GM12878 (cell line): ENCODE data around the gene RAB31. TPM values are rescaled to one million over a fixed set of nuclear protein-coding genes. Genes with fewer than 3 reads are reported as not detected.

Experiments used
- ATAC-seq: fragments of 200-7000 bp; cut with Tn5 transposase; 3 replicates; pipeline ENCODE4 v1.9.1; 2020; ENCODE audit warnings: mild to moderate bottlenecking, moderate library complexity
- BruUV-seq: library from RNA; stranded (reverse); fragments of 400-500 nt; replicated peaks from 2 replicates; lab custom pipeline; 2021; lab: Mats Ljungman, UMichigan
- CTCF ChIA-PET: fragments of 300-600 bp; sonication (Branson Sonifier 250); formaldehyde crosslinking; extraction: SDS; loops from one replicate; lab custom pipeline; 2021; ENCODE audit warnings: inconsistent platforms; lab: Yijun Ruan, JAX
- POLR2A ChIA-PET: fragments of 350-600 bp; formaldehyde crosslinking; extraction: SDS; loops from one replicate; lab custom pipeline; 2021; ENCODE audit warnings: inconsistent platforms; lab: Charles Lee
- RAD21 ChIA-PET: fragments of 300-600 bp; sonication (Branson Sonifier 250); formaldehyde crosslinking; loops from one replicate; lab custom pipeline; 2023; ENCODE audit warnings: antibody characterized with exemption; ENCODE audit not compliant: unreplicated experiment; lab: Charles Lee
- SMC1A ChIA-PET: fragments of 300-600 bp; sonication (Branson Sonifier 250); formaldehyde crosslinking; loops from one replicate; lab custom pipeline; 2023; ENCODE audit not compliant: unreplicated experiment, uncharacterized antibody; lab: Charles Lee
- DNase-seq: peaks from one replicate; pipeline ENCODE4 v3.0.0-alpha.2; 2011; ENCODE audit warnings: low read depth, low spot score
- FAIRE-seq: peaks from 3 replicates; lab custom pipeline; 2011; peaks lifted over from hg19 to GRCh38; lab: Jason Lieb, UNC
- H2AFZ ChIP-seq: 2 replicates; pipeline ENCODE4 v1.6.0; 2011; ENCODE audit warnings: low read depth, low read length, control low read depth; ENCODE audit not compliant: control insufficient read depth
- H3K27ac ChIP-seq: 2 replicates; pipeline ENCODE4 v1.5.1; 2011; ENCODE audit warnings: control low read depth; ENCODE audit not compliant: control insufficient read depth, insufficient read depth
- H3K27me3 ChIP-seq, 2 experiments: replicated peaks in 1 of 2; 2 replicates each; pipeline versions ENCODE4 v1.6.0 to v1.6.1; 2011; ENCODE audit warnings: low read length in 1 of 2; ENCODE audit not compliant: control insufficient read depth in 2 of 2, insufficient read depth in 2 of 2
- H3K36me3 ChIP-seq, 2 experiments: 2 replicates each; pipeline ENCODE4 v1.5.1; 2011; ENCODE audit warnings: low read length in 1 of 2; ENCODE audit not compliant: control insufficient read depth in 2 of 2, insufficient read depth in 2 of 2
- H3K4me1 ChIP-seq: 2 replicates; pipeline ENCODE4 v1.6.1; 2011; ENCODE audit warnings: mild to moderate bottlenecking, low read length, moderate library complexity, mixed read lengths; ENCODE audit not compliant: control insufficient read depth, insufficient read depth
- H3K4me2 ChIP-seq: 2 replicates; pipeline ENCODE4 v1.6.0; 2011; ENCODE audit warnings: control low read depth; ENCODE audit not compliant: control insufficient read depth, insufficient read depth
- H3K4me3 ChIP-seq: fragments of 200-600 bp; sonication (generic); 2 replicates; pipeline ENCODE4 v1.5.1; 2016
- H3K79me2 ChIP-seq: 2 replicates; pipeline ENCODE4 v1.6.0; 2011; ENCODE audit warnings: low read length; ENCODE audit not compliant: control insufficient read depth, insufficient read depth
- H3K9ac ChIP-seq: 2 replicates; pipeline ENCODE4 v1.8.0; 2011; ENCODE audit warnings: low read length, control low read depth, mixed read lengths; ENCODE audit not compliant: control insufficient read depth, insufficient read depth
- H3K9me3 ChIP-seq: replicated peaks from 3 replicates; pipeline ENCODE4 v1.5.1; 2011; ENCODE audit warnings: mild to moderate bottlenecking, low read length; ENCODE audit not compliant: control insufficient read depth, insufficient read depth
- H4K20me1 ChIP-seq: 2 replicates; pipeline ENCODE4 v1.6.0; 2011; ENCODE audit not compliant: control insufficient read depth, insufficient read depth
- BACH1 ChIP-seq: fragments of 450-650 bp; IDR thresholded peaks from 2 replicates; pipeline ENCODE4 v1.6.1; 2017; ENCODE audit warnings: mild to moderate bottlenecking, borderline replicate concordance
- CHD4 ChIP-seq: fragments of 200-600 bp; sonication (generic); IDR thresholded peaks from 2 replicates; pipeline ENCODE4 v1.6.1; 2016; ENCODE audit warnings: mild to moderate bottlenecking
- CREB1 ChIP-seq: IDR thresholded peaks from 2 replicates; pipeline ENCODE4 v1.6.1; 2012; ENCODE audit warnings: low read depth, mild to moderate bottlenecking, inconsistent platforms
- FOS ChIP-seq: IDR thresholded peaks from 3 replicates; pipeline ENCODE4 v1.6.1; 2011; ENCODE audit warnings: borderline replicate concordance; ENCODE audit not compliant: insufficient read length; ENCODE audit errors: extremely low read depth
- HDAC6 ChIP-seq: fragments of 200-600 bp; sonication (generic); IDR thresholded peaks from one replicate; pipeline ENCODE4 v1.8.0; 2017; ENCODE audit warnings: antibody characterized with exemption; ENCODE audit not compliant: unreplicated experiment
- IKZF1 ChIP-seq: fragments of 450-650 bp; conservative IDR thresholded peaks from 2 replicates; pipeline ENCODE4 v1.6.1; 2017; ENCODE audit warnings: antibody characterized with exemption, mild to moderate bottlenecking
- JUND ChIP-seq: IDR thresholded peaks from 2 replicates; pipeline ENCODE4 v1.6.1; 2012; ENCODE audit warnings: low read depth, mild to moderate bottlenecking, low read length, improper control_type of control experiment, moderate library complexity
- KAT2A ChIP-seq: conservative IDR thresholded peaks from 2 replicates; pipeline ENCODE4 v1.6.1; 2011; ENCODE audit warnings: low read depth, low read length; ENCODE audit not compliant: control insufficient read depth
- KDM1A ChIP-seq: fragments of 200-600 bp; sonication (generic); IDR thresholded peaks from 2 replicates; pipeline ENCODE4 v1.6.1; 2016; ENCODE audit warnings: borderline replicate concordance
- MEF2B ChIP-seq: fragments of 450-650 bp; IDR thresholded peaks from 2 replicates; pipeline ENCODE4 v1.6.1; 2018; ENCODE audit warnings: mild to moderate bottlenecking, moderate library complexity; ENCODE audit not compliant: partially characterized antibody, poor library complexity, severe bottlenecking
- PAX8 ChIP-seq: fragments of 450-650 bp; IDR thresholded peaks from 2 replicates; pipeline ENCODE4 v1.6.1; 2017; ENCODE audit warnings: mild to moderate bottlenecking, moderate library complexity
- POLR2AphosphoS5 ChIP-seq: IDR thresholded peaks from 2 replicates; pipeline ENCODE4 v1.6.1; 2011; ENCODE audit warnings: mild to moderate bottlenecking, low read length, inconsistent platforms
- RCOR1 ChIP-seq: conservative IDR thresholded peaks from 2 replicates; pipeline ENCODE4 v1.6.1; 2012; ENCODE audit warnings: low read depth, low read length, improper control_type of control experiment
- SMARCA5 ChIP-seq: fragments of 450-650 bp; IDR thresholded peaks from 2 replicates; pipeline ENCODE4 v1.6.1; 2017; ENCODE audit warnings: mild to moderate bottlenecking
- TAF1 ChIP-seq: IDR thresholded peaks from 2 replicates; pipeline ENCODE4 v1.6.1; 2011; ENCODE audit warnings: mild to moderate bottlenecking, low read depth, low read length, borderline replicate concordance
- WGBS: methylation state at CpG from one replicate; pipeline ENCODE4 v1.1.6; 2016; ENCODE audit warnings: low lambda C conversion rate; ENCODE audit not compliant: insufficient replicate concordance, insufficient coverage; ENCODE audit errors: missing lambda C conversion rate; 5-methylcytosine and 5-hydroxymethylcytosine counted together
- in situ Hi-C: fragments of 300-500 bp; cut with MboI; formaldehyde crosslinking; loops from 9 replicates; pipeline ENCODE4 v1.14.3; 2018; ENCODE audit warnings: mixed read lengths
- intact Hi-C: fragments of 100-400 bp; cut with micrococcal nuclease; formaldehyde crosslinking; loops from one replicate; pipeline ENCODE4 v1.14.2; 2022; ENCODE audit not compliant: unreplicated experiment
- polyA plus RNA-seq, 11 experiments: library from polyadenylated mRNA; depleted of rRNA in 4 of 11; unstranded in 6 of 11; stranded (reverse) in 5 of 11; fragments of >200 nt; fragmentation: Nextera tagmentation in 4 of 11; fragmentation: Illumina TruSeq in 1 of 11; extraction: Ambion mirVana in 4 of 11; extraction: Trizol in 1 of 11; gene quantifications; 1 replicate in 1 of 11; 2 replicates in 10 of 11; pipeline versions ENCODE4 v1.2.1 to v1.2.3, GENCODE V29; 2011 to 2016; ENCODE audit warnings: inconsistent platforms in 2 of 11, missing spikeins in 2 of 11, low read depth in 1 of 11
- total RNA-seq, 4 experiments: library from RNA; depleted of rRNA in 3 of 4; stranded (reverse); fragments of >200 nt in 3 of 4; fragmentation: Illumina TruSeq in 1 of 4; extraction: Trizol in 1 of 4; gene quantifications; 2 replicates each; pipeline versions ENCODE4 v1.2.1 to v1.2.3, GENCODE V29; 2013 to 2021
- TF ChIP-seq, protein P1 (sequence below): IDR thresholded peaks from 2 replicates; pipeline ENCODE4 v1.6.1; 2011; ENCODE audit warnings: low read depth, mild to moderate bottlenecking, low read length, moderate library complexity, borderline replicate concordance; ENCODE audit errors: extremely low read depth
- TF ChIP-seq, protein P2 (sequence below): fragments of 450-650 bp; IDR thresholded peaks from 2 replicates; pipeline ENCODE4 v1.6.1; 2017; ENCODE audit warnings: antibody characterized with exemption, mild to moderate bottlenecking, moderate library complexity
- TF ChIP-seq, protein P3 (sequence below): fragments of 450-650 bp; IDR thresholded peaks from 2 replicates; pipeline ENCODE4 v1.6.1; 2014; ENCODE audit warnings: mild to moderate bottlenecking
- TF ChIP-seq, protein P4 (sequence below): fragments of 150-350 bp; IDR thresholded peaks from 2 replicates; pipeline ENCODE4 v1.6.1; 2014; ENCODE audit warnings: mild to moderate bottlenecking, low read depth, low read length

RAB31 gene
- total and polyA plus RNA-seq, 10 of the 15 experiments (the other 5 are each of a cell fraction or from before 2014, with no cell fraction given), result 0.80 to 23.3 (median 12.2) TPM

DNA sequence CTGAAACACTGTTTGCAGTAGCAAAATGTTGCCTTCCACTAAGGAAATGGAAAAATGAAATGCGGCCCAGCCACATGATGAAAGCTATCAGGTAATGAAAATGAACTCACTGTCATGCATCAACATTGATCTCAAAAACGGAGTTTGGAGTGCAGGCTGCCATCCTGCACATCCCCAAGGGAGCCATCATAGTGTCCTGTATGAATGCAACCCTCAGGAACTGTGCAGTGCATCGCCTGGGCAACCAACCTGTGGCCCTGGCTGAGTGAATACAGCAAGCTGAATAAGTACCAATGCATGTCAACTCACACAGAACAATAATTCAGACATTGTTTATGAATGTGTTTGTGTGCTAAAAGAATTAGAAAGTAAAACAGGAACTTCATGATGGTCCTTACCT lies 154.6 kb downstream of the RAB31 start:
- CTCF ChIA-PET, result no interaction called here
- H3K27me3 ChIP-seq, result no peaks in the 10 kb centered on the region
- no TSS peak for BruUV-seq
- DNase-seq, result no peak
- H3K4me2 ChIP-seq, result no peak overlapping the region
- H2AFZ ChIP-seq, result no peak overlapping the region
- RAD21 ChIA-PET, result interaction anchor here (1.3 kb wide), 1 partner anchor 51 kb away, joined by 5 read pairs; the partner anchor contains the start of gene VAPA
- H3K36me3 ChIP-seq, result no peaks in the 10 kb centered on the region
- peaks cover 9% of the 10 kb centered on the region; the same call in 2 of the 3 replicates for H3K9me3 ChIP-seq
- H3K9ac ChIP-seq, result no peak overlapping the region
- no peak overlapping the region for H3K27ac ChIP-seq
- H4K20me1 ChIP-seq, result no peaks in the 10 kb centered on the region
- POLR2A ChIA-PET, result no interaction called here
- no peak for ATAC-seq
- peaks cover 7% of the 10 kb centered on the region; the same call in 1 of the 2 replicates for H3K4me1 ChIP-seq
- H3K79me2 ChIP-seq, result no peaks in the 10 kb centered on the region
- 45% methylated on average over 3 of the region's 3 CpGs for WGBS
- in situ Hi-C loops (no loop called here), intact Hi-C loops (no loop called here)
- FAIRE-seq, result no peak
- H3K4me3 ChIP-seq, result no peak overlapping the region
- SMC1A ChIA-PET, result interaction anchor here (1.0 to 1.8 kb wide), 2 partner anchors 7 to 10 kb away, joined by 4 to 5 read pairs; no protein-coding TSS in a partner anchor
- no peak for TF ChIP-seq KAT2A
- TF ChIP-seq IKZF1, result no peak
- no peak for TF ChIP-seq CHD4
- no peak for TF ChIP-seq JUND
- TF ChIP-seq HDAC6, result no peak
- no peak for TF ChIP-seq FOS
- TF ChIP-seq, protein P1, sequence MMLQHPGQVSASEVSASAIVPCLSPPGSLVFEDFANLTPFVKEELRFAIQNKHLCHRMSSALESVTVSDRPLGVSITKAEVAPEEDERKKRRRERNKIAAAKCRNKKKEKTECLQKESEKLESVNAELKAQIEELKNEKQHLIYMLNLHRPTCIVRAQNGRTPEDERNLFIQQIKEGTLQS, result no peak
- TF ChIP-seq TAF1, result no peak
- TF ChIP-seq SMARCA5, result no peak
- TF ChIP-seq, protein P2, sequence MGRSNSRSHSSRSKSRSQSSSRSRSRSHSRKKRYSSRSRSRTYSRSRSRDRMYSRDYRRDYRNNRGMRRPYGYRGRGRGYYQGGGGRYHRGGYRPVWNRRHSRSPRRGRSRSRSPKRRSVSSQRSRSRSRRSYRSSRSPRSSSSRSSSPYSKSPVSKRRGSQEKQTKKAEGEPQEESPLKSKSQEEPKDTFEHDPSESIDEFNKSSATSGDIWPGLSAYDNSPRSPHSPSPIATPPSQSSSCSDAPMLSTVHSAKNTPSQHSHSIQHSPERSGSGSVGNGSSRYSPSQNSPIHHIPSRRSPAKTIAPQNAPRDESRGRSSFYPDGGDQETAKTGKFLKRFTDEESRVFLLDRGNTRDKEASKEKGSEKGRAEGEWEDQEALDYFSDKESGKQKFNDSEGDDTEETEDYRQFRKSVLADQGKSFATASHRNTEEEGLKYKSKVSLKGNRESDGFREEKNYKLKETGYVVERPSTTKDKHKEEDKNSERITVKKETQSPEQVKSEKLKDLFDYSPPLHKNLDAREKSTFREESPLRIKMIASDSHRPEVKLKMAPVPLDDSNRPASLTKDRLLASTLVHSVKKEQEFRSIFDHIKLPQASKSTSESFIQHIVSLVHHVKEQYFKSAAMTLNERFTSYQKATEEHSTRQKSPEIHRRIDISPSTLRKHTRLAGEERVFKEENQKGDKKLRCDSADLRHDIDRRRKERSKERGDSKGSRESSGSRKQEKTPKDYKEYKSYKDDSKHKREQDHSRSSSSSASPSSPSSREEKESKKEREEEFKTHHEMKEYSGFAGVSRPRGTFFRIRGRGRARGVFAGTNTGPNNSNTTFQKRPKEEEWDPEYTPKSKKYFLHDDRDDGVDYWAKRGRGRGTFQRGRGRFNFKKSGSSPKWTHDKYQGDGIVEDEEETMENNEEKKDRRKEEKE, result no peak
- TF ChIP-seq BACH1, result no peak
- TF ChIP-seq KDM1A, result no peak
- TF ChIP-seq, protein P3, sequence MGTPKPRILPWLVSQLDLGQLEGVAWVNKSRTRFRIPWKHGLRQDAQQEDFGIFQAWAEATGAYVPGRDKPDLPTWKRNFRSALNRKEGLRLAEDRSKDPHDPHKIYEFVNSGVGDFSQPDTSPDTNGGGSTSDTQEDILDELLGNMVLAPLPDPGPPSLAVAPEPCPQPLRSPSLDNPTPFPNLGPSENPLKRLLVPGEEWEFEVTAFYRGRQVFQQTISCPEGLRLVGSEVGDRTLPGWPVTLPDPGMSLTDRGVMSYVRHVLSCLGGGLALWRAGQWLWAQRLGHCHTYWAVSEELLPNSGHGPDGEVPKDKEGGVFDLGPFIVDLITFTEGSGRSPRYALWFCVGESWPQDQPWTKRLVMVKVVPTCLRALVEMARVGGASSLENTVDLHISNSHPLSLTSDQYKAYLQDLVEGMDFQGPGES, result no peak
- TF ChIP-seq RCOR1, result no peak
- TF ChIP-seq POLR2AphosphoS5, result no peak
- TF ChIP-seq, protein P4, sequence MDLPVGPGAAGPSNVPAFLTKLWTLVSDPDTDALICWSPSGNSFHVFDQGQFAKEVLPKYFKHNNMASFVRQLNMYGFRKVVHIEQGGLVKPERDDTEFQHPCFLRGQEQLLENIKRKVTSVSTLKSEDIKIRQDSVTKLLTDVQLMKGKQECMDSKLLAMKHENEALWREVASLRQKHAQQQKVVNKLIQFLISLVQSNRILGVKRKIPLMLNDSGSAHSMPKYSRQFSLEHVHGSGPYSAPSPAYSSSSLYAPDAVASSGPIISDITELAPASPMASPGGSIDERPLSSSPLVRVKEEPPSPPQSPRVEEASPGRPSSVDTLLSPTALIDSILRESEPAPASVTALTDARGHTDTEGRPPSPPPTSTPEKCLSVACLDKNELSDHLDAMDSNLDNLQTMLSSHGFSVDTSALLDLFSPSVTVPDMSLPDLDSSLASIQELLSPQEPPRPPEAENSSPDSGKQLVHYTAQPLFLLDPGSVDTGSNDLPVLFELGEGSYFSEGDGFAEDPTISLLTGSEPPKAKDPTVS, result no peak
- TF ChIP-seq CREB1, result no peak
- TF ChIP-seq PAX8, result no peak
- TF ChIP-seq MEF2B, result no peak
